ENCODE data around the gene KLF13.

KLF13 gene

GRCh38 chr15:31317421-31318327 is 9.0 kb upstream of the KLF13 start:
- FAIRE-seq = no peak

GRCh38 chr15:31318429-31318828 is 8.2 kb upstream of the KLF13 start:
- no peak for FAIRE-seq

GRCh38 chr15:31320022-31320421 is 6.6 kb upstream of the KLF13 start:
- no peak for FAIRE-seq

- no peak for FAIRE-seq
These were observed 5.2 kb upstream of the KLF13 start for GRCh38 chr15:31321418-31321817.

- no peak for FAIRE-seq
These were observed 4.1 kb upstream of the KLF13 start for GRCh38 chr15:31322504-31322903.

GRCh38 chr15:31323627-31324026 is 3.0 kb upstream of the KLF13 start:
- no peak for FAIRE-seq

- no peak for FAIRE-seq
These were observed 2.4 kb upstream of the KLF13 start for GRCh38 chr15:31324186-31324585.

- no peak for FAIRE-seq
These were observed 1.6 kb upstream of the KLF13 start for GRCh38 chr15:31324806-31325594.

GRCh38 chr15:31325595-31326155 is 960 bp upstream of the KLF13 start:
- FAIRE-seq = no peak

- FAIRE-seq = no peak
These were observed 437 bp downstream of the KLF13 start for GRCh38 chr15:31326875-31327668.

- FAIRE-seq = no peak
These were observed 1.2 kb downstream of the KLF13 start for GRCh38 chr15:31327669-31328427.

- no peak for FAIRE-seq
These were observed 1.9 kb downstream of the KLF13 start for GRCh38 chr15:31328428-31328968.

GRCh38 chr15:31328969-31329639 is 2.5 kb downstream of the KLF13 start:
- FAIRE-seq = no peak

GRCh38 chr15:31329640-31330010 is 3.0 kb downstream of the KLF13 start:
- no peak for FAIRE-seq

GRCh38 chr15:31330111-31330785 is 3.6 kb downstream of the KLF13 start:
- FAIRE-seq = no peak

GRCh38 chr15:31330836-31331235 is 4.2 kb downstream of the KLF13 start:
- FAIRE-seq = no peak

- no peak for FAIRE-seq
These were observed 4.8 kb downstream of the KLF13 start for GRCh38 chr15:31331389-31331788.

- FAIRE-seq = no peak
These were observed 5.5 kb downstream of the KLF13 start for GRCh38 chr15:31332020-31332680.

- FAIRE-seq = no peak
These were observed 6.0 kb downstream of the KLF13 start for GRCh38 chr15:31332681-31333071.

GRCh38 chr15:31333119-31333518 is 6.5 kb downstream of the KLF13 start:
- no peak for FAIRE-seq

Measured in A204.1 (cell line).